Measurements from ENCODE around the gene TMIGD3. TPM values are rescaled to one million over a fixed set of nuclear protein-coding genes. Genes with fewer than 3 reads are reported as not detected.

The TMIGD3 gene
- polyA plus RNA-seq, 3 donors: 1.1 to 1.8 (median 1.2) TPM

DNA sequence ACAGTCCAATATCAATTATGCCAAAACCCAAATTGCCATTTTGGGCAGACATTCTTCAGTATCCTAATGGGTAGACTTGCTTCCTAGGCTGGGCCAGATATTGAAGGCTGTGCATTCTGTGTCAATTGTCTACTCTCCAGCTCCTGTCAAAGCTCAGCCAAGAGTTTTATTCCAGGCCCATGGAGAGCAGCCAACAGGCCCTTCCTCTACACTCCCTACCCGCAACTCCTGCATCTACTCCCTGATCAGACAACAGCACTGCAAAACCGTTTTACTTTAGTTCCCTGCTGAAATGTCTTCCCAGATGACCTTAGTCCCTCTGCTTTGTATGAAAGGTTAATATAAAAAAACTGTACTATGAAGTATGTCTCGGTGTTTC is 6.6 kb upstream of the TMIGD3 start:
- no peak for DNase-seq (ENCODE audit: low read depth in 3 of 3, low spot score in 2 of 3)

DNA sequence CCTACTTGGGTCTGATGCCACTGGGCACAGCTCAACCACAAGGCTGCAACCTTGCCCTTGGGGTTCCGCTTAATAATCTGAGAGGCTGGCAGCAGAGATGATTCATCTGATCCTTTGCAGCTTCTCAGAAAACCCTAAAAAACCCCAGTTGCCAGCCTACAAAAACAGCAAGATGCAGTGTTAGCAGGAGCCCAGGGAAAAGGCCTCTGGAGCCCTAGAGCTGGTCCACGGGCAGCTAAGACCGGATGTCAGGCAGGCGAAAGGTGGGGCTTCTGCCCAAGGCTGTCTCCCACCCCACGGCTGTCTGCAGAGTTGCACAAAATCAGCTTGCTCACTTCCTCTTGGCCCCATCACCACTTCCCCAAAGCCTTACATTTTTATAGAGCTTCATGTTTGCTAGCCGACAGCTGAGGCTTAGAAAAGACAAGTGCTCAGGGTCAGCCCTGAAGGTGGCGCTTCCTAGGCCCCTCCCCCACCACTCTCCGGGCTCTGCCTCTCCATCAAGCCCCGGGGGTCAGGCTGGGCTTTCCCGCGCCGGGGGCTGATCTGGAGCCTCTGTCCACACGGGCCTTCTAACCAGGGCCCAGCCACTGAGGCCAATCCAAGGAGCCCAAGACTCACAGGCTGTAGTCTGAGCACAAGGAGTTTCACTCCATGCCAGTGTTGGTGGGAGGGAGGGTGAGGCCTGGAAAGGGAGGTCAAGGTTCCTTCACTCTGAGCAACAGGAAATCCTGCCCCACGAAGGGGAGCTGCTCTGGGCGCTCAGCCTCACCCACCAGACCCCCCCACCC is 4.2 kb upstream of the TMIGD3 start:
- DNase-seq (ENCODE audit: low read depth in 3 of 3, low spot score in 2 of 3): peak in 1 of 3 donors; percentile 36

DNA sequence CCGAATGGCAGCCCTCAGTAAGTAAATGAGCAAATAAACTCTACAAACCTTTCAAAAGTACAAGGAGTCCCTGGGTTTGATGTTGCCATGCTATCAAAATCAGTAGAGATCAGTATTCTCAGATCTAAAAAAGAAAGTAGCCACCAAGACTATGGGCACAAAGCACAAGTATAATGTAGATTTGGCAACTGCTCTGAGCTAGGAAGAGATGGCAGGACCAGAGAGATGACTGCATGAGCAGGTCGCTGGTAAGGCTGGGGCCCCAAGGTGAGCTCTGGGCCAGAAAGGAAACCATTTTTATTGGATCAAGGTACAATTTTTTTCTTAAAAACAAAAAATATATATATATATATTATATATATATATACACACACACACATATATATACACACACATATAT is 3.1 kb upstream of the TMIGD3 start:
- no peak for DNase-seq (ENCODE audit: low read depth in 3 of 3, low spot score in 2 of 3)

DNA sequence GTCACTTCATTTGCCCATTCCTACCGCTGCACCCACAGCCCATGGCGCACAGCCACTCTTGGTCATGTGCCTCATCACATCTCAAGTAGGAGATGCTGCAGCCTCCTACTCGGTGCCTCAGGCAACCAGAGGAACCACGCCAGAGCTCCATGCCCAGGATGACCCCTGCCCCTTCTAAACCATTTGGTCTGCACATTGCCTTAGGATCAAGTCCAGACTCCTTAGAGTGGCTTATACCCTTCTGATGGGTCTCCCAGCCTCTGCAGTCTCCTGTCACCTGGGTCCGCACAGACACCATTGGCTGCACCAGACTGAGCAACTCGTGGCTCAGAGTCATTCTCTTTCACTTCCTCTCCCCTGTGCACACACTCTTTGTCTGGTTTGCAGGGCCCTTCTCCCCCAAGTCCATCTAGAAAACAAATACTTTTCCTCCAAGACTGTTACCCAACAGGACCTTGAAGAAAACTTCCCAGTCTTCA is 2.2 kb upstream of the TMIGD3 start:
- no peak for DNase-seq (ENCODE audit: low read depth in 3 of 3, low spot score in 2 of 3)

DNA sequence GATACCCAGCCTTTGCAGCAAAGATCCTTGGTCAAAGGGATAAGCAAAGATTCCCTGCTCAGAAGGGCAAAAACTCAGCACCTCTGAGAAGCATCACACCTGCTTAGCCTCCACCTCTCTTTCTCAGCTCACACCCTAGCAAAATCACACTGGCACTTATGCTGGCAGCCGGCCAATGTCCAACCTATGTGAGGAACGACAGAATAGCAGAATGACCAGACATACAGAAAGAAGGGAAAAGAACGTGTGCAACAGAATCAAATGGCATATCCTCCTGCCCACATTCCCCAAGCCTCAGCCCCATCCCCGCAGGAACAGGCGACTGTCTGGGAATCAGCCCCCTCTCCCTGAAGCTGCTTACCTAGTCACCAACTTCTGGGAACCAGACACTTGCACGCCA is 664 bp upstream of the TMIGD3 start:
- no peak for DNase-seq (ENCODE audit: low read depth in 3 of 3, low spot score in 2 of 3)

DNA sequence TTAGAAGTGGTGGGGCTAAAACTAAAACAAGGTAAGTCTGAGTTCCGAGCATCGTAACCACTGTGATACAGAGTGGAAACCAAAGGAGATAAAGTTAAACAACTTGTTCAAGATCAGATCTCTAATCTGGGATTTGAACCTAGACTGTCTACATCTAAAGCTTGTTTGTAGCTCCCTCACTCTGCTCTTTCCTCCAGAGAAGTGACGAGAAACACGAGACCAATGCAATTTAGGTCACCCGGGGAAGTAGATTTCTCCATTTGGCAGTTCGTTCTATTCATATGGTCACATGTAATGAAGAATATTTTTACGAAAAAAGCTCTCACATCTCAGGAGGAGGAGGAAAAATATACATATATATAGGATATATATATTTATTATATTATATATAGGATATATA is 1.8 kb downstream of the TMIGD3 start:
- DNase-seq (ENCODE audit: low read depth in 3 of 3, low spot score in 2 of 3): no peak

DNA sequence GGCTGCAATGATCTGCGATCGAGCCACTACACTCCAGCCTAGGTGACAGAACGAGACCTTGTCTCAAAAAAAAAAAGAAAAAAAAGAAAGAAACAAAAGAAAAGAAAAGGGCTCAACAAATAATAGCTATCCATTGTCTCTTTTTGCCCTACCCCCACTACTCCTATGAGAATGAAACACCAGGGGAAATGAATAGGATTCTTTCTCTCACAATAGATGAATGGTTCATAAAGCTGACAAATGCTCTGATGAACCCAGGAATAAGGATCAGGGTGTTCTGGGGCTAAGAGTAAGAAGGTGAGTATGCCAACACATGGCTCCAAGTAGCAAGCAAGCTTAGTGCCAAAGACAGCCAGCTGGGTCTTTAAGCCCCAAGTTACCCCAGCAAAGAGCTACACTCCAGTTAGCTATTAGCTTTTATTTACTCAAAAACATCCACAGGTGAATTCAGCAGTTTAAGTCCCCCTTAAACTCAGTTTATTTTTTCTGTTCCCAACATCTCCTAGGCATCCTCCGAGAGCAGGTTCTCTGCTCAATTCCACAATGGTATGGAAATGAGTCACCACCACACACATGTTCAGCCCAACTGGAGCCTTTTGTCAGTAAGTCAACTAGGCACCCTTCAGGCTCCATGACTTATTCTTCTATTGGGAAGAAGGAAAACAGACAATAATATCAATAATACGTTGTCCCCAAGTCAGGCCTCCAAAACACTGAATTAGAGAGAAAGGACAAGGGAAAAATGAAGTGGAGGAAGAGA is 4.2 kb downstream of the TMIGD3 start:
- no peak for DNase-seq (ENCODE audit: low read depth in 3 of 3, low spot score in 2 of 3)

DNA sequence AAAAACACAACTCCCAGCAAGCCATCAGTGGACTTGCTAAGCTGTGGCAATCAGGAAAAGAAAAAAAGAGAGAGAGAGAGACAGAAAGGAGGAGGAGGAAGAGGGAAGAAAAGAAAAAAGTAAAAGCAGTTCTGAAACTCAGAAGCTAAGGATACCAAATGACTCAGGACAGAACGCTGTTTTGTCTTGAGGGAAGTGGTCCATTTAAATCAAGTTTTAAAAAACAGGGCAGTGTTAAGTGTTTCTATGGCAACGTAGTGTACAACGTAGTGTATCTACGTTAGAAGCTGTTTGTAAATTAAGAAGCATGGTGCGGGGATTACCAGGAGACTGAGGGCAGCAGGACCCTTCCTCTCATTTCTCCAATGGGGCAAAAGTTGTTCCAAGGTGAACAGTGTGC is 5.8 kb downstream of the TMIGD3 start:
- DNase-seq (ENCODE audit: low read depth in 3 of 3, low spot score in 2 of 3): no peak

DNA sequence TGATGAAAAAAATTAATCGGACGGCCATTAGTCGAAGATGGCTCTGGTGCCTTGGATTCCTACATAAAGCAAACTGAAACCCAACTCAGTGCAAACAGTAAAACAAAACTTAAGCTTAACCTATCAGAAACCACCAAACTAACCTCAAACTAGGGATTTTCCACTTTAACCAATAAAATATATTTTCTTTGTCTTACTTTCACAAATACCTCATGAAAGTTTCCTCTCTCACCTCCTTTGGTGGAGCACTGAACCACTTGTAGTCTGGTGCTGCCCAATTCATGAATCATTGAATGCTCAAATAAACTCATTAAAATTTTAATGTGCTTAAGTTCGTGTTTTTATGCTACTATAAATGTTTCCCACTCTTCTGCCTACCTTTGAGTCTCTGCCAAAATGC is 7.0 kb downstream of the TMIGD3 start:
- no peak for DNase-seq (ENCODE audit: low read depth in 3 of 3, low spot score in 2 of 3)

DNA sequence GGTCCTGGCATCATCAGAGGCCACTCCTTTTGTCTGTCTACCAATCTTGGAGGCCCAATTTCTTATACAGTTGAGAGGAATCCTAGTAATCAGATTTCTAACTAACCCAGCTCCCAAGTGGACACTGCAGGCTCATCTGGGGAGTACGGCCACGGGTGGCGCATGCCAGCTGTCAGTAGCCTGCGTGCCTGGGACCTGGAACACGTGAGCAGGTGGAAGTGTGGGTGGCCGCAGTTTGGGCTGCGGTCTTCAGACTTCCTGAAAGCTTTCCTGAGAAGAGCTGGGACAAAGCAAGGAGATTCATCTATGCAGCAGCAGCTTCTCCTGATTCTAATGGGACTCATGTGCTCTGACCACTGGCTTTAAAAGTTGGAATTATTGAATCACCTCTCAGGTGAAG is 12.4 kb downstream of the TMIGD3 start:
- no peak for DNase-seq (ENCODE audit: low read depth in 3 of 3, low spot score in 2 of 3)

DNA sequence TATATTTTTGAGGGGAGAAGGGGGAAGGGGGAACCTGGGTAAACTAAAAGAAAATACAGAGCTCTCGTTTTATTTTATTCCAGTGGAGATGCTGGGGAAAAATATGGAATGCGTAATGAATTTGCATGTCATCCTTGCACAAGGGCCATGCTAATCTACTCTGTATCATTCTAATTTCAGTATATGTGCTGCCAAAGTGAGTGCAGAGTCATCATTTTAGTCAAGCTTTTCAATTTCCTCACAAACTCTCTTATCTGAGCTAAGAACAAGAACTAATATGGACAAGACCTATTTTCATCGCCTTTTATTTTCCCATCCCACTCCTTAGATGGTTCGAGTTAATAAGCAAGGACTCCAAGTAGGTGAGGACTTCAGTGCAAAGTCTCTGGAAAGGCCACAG is 13.2 kb downstream of the TMIGD3 start:
- DNase-seq (ENCODE audit: low read depth in 3 of 3, low spot score in 2 of 3): no peak

DNA sequence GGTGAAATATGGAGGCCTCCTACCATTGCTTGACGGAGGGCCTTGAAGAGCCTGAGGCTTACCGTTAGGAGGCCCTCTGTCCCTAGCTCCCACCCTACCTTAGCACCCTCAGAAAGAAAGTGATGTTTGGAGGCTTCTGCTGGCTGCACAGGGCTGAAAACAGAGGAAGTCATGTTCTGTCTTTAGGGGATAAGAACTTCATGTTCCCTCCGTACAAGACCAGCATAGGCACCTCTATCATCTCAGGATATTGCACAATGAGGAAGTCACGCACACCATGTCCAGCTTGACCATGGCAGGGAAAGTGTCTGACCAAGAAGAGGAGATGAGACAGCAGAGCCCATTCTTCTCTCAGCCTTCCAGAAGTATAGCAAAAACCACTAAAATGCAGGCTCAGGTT is 13.8 kb downstream of the TMIGD3 start:
- no peak for DNase-seq (ENCODE audit: low read depth in 3 of 3, low spot score in 2 of 3)

DNA sequence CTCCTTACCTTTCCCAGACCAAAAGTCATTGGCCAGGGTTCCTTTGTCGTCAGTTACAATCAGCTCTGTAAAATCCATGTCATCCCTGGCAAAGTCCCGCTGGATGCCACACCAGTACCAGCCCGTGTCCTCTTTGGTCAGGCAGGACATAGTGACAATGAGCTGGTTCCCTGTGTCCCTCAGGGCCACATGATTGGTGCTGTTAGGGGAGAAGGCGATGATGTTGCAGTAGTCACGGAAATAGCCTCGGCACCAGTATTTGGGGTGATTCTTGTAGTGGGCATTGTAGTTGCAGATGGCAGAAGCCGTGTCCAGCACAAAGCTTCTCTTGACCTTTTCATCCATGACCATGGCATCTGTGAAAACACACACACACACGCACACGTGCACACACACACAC is 14.8 kb downstream of the TMIGD3 start:
- no peak for DNase-seq (ENCODE audit: low read depth in 3 of 3, low spot score in 2 of 3)

DNA sequence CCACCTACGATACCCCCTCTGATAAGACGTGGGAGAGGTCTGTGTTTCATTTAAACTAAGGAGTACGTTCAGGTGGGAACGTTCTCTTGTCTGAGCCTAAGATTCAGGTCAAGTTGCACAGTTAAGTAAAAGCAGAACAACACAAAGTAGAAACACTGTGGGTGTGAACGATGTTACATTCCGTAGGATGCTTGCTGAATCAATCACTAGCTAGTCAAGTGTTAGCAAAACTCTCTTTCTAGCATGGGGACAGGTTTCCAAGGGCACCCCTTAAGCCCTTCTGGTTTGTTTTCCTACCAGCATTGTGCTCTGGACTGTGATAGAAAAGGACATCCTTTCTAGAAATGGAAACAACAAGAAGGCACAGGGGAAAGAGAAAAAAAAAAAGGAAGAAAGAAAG is 16.3 kb downstream of the TMIGD3 start:
- DNase-seq (ENCODE audit: low read depth in 3 of 3, low spot score in 2 of 3): no peak

DNA sequence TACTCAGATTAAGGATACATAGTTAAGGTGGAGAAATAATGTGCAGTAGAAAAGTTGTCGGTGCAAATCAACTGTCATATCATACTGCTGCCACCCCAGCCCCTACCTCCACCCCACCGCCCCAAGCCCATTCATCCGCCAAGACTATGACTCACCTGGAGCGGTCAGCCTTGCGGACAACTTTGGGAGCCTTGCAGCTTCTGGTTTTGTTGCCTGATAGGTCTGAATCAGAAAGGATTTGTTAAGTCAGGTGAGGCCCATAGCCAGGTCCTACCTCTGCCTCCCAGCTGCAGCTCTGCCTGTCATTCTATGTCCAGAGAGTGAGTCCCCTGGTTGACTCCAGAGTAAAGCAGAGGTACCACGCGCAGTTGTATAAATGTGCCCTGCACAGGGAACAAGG is 17.0 kb downstream of the TMIGD3 start:
- no peak for DNase-seq (ENCODE audit: low read depth in 3 of 3, low spot score in 2 of 3)

DNA sequence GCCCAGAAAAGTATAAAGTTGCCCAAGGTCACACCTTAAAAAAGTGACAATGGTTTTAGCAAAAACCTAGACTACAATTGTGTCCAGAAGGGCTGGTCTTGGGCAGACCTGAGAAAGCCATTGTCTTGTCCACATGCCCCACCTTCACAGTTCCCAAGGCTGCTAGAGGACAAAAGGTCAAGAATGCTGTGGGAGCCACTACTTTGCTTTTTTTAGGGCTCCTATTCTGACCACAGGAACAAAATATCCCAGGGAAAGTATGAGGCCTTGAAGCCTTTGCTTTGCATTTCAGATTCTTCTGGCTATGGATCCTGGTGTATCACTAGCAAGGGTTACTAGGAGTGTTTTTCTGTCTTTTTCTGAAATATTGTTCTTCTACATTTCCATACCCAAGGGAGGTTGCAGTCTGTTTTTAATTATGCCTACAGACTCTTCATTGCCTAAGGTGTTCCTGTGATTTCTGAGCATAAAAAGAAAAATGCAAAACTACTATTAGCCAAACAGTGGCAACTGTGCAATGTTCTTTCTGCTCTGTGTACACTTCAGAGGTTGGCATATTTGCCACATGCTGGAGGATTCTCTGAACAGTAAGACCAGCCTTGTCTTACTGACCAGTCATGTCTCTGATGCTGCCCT is 18.9 kb downstream of the TMIGD3 start:
- no peak for DNase-seq (ENCODE audit: low read depth in 3 of 3, low spot score in 2 of 3)

DNA sequence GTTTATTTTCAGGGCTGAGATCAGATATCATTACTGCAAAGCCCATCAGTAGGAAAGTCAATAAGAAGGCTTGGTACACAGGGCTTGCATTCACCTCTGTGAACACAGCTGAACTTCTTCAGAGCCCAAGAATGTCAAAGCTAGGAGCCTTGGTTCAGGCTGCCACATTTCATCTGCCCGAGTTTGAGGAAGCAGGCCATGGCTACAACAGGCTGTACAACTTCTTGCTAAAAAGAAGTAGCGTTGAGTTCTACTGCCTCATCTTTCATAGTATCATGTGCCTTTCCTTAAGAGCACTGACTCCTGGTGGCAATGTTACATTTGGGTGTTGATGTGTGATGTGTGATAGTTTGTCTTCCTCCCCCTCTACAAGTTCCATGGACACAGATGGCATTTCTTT is 19.6 kb downstream of the TMIGD3 start:
- DNase-seq (ENCODE audit: low read depth in 3 of 3, low spot score in 2 of 3): no peak

DNA sequence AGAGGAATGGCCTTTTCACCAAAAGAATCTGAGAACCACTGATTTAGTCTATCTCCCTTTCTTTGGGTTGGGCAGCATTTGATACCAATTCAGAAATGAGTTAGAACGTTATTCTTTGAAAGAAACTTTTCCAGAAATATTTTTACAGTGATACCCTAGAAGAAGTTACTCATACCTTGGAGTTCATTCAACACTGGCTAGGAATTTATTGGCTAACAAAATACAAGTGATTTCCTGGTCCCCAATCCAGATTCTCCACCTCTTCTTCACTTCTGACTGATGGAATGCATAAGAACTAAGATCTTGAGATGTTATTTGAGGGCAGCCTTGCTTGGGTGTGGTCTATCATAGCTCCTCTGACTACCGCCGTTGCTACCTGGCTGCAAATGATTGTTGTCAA is 20.3 kb downstream of the TMIGD3 start:
- no peak for DNase-seq (ENCODE audit: low read depth in 3 of 3, low spot score in 2 of 3)

DNA sequence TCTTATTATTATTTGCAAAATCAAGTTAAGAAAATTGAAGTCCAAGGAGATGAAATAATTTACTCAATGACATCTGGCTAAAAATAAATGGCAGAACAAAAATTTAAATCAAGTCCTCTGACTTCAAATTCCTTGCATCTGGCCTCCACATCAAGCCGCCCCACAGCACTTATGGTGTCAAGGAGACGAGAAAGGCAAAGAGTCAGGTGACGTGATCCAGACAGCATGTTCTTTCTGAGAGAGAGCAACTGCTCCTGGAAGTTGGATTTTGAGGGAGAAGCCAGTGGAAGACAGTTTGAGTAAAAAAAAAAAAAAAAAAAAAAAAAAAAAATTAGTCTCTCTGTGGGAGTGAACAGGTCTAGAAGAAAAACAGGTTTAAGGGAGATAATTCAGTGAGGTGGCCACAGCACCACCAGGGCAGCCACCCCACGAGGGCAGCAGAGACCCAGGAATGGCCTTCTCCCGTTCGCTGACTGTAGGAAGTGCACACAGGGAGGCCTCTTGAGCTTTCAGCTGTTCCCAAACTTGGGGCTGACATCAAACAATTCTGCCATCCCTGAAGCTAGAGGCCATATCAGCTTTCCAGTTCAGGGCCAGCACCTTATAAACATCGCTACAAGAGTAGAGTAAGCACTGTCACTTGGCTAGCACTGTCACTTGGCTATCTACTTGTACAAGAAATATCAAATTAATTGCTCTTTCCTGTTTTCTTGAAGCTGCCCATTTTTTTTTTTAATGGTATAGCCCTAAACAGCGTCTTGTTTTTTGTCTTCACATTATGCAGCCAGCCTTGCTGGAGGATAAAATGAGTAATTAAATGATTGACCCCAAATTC is 21.8 kb downstream of the TMIGD3 start:
- DNase-seq (ENCODE audit: low read depth in 3 of 3, low spot score in 2 of 3): peak; percentile 33 to 52 (median 42)

DNA sequence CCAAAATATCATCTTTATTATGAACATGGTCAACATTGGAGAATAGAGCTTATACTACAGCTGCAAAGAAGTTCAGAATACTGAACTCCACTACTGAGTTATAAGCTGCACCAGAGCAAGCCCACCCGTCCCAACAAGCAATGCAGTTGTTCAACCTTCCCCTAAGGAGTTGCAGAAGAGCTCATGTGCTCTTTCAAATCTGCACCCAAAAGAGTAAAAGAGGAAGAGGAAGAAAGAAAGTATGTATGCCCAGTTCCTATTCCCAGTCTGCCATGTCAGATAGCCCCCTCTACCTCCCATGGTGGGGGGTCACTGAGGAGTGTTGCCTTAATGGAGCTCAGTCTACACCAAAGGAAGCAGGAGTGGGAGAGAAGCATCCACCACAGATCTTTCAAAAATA is 22.8 kb downstream of the TMIGD3 start:
- no peak for DNase-seq (ENCODE audit: low read depth in 3 of 3, low spot score in 2 of 3)

DNA sequence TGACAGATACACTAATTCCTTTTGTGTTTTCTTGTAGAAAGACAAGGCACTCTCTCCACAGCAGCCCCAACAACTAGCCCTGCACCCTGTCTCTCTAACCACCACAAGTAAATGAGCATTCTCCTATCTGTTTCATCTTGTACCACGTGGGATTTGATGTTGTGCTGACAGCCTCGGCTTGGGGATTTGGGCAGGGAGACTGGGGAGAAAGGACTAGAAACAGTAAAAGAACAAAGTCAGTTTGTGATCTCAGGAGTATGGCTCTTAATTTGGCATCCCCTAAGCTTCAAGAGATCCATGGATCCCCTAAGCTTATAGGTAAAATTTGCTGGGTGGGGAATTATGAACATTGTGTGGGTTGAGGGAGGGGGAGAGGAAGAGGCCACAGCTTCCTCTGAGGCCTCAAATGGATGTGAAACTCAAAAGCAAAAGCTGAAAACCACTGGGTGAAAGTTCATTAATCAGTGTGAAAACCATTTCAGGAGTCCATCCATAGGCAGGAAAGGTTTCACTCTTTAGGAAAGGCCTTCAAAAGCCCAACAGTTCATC is 26.6 kb downstream of the TMIGD3 start:
- no peak for DNase-seq (ENCODE audit: low read depth in 3 of 3, low spot score in 2 of 3)
